Measurements from ENCODE around the gene CDC42EP4.

GRCh38 chr17:73352261-73352660 is 40.5 kb upstream of the CDC42EP4 start:
- no peak for TF ChIP-seq CTCF (IDR thresholded peaks at IDR 0.05; ENCODE audit: low read depth, low read length)
- TF ChIP-seq EZH2phosphoT487 (IDR thresholded peaks at IDR 0.05; ENCODE audit: low read depth): no peak
